GM18951 (cell line): ENCODE measurements around the gene TDO2.

ENCODE experiments used
- POLR2A ChIP-seq: IDR thresholded peaks from 4 replicates; pipeline ENCODE4 v1.6.1; 2011; ENCODE audit warnings: mild to moderate bottlenecking; ENCODE audit not compliant: insufficient read length, insufficient read depth; ENCODE audit errors: extremely low read depth
- in situ Hi-C: fragments of 300-500 bp; cut with MboI; formaldehyde crosslinking; loops from one replicate; pipeline ENCODE4 v1.12.0; 2022; ENCODE audit warnings: low sequenced_read_pairs, mixed read lengths, inconsistent platforms; ENCODE audit not compliant: unreplicated experiment

The TDO2 gene

DNA sequence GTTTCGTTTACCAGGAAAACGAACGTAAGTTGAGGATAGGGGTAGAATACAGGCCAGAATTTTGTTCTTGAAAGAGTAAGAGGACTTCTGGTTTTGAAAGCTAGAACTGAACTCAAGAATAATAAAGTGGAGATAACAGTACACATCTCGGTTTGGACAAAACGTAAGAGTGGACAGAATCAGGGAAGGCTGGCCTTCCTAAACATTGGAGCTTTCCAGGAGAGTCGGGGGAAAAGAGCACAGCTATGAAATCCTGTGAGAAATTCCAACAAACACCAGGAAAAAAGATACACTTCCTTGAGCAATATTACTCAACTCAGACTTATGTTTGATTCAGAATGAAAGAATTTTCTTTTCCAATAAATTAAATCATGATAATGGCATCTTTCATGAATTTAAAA lies 49.0 kb downstream of the TDO2 start:
- in situ Hi-C loops, result loop anchor here (5.0 kb wide), 1 partner anchor 140 kb away; no protein-coding TSS in a partner anchor
- no peak for TF ChIP-seq POLR2A

GRCh38 chr4:155953151-155954117 lies 49.9 kb downstream of the TDO2 start, which contains the start of gene CTSO:
TSS of gene CTSO (minus strand) at chr4:155953866. CDS start at chr4:155953847, 19 bp downstream.
- peak; percentile 92 for TF ChIP-seq POLR2A
- in situ Hi-C loops, result loop anchor here (5.0 kb wide), 1 partner anchor 141 kb away; no protein-coding TSS in a partner anchor

DNA sequence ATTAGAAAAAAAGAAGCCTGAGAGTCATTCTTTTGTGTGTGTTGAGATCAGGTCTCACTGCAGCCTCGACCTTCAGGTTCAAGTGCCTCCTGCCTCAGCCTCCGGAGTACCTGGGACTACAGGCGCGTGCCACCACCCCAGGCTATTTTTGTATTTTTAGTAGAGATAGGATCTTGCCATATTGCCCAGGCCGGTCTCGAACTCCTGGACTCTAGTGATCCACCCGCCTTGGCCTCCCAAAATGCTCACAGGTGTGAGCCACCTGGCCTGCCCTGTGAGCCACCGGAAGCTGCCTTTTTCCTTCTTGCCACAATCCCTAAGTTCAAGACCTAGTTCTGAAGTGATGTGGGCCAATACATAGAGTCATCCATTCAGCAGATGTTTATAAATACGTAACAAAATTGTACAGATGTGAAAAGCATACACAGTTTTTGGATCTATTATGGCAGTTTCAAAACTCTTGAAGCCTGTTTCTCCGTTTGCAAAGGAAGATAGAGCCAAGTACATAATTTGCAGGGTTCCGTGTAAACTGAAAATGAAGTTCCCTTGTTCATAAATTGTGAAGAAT lies 50.7 kb downstream of the TDO2 start:
- no peak for TF ChIP-seq POLR2A
- in situ Hi-C loops, result loop anchor here (5.0 kb wide), 1 partner anchor 142 kb away; no protein-coding TSS in a partner anchor

- in situ Hi-C loops, result loop anchor here (5.0 kb wide), 1 partner anchor 143 kb away; no protein-coding TSS in a partner anchor
- no peak for TF ChIP-seq POLR2A
These were observed 51.4 kb downstream of the TDO2 start for GRCh38 chr4:155954939-155955338.

- TF ChIP-seq POLR2A, result no peak
- in situ Hi-C loops, result no loop called here
These were observed 53.0 kb downstream of the TDO2 start for GRCh38 chr4:155956461-155956860.

DNA sequence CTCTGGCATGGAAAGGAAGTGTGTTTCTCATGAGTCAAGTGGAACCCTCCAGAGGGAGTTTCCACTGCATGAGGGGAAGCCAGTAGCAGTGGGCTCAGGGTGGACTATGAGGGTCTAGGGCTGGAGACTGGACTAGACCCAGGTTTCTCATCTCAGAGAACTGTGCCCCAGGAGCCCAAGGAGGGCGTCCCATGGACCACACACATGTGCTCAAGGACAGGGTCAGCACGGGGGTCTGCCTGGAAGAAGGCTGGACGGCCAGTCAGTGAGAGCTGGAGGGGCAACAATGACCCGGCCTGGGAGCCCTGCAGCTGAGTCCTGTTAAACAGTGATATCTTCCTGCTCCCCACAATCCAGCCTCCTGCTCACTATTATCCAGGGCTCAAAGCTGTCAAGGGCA lies 55.9 kb downstream of the TDO2 start:
- TF ChIP-seq POLR2A, result no peak
- in situ Hi-C loops, result no loop called here

GRCh38 chr4:155960522-155960921 lies 57.0 kb downstream of the TDO2 start:
- no peak for TF ChIP-seq POLR2A
- in situ Hi-C loops, result no loop called here

GRCh38 chr4:155961575-155961974 lies 58.1 kb downstream of the TDO2 start:
- TF ChIP-seq POLR2A, result no peak
- in situ Hi-C loops, result no loop called here

GRCh38 chr4:155962767-155963166 lies 59.3 kb downstream of the TDO2 start:
- TF ChIP-seq POLR2A, result no peak
- in situ Hi-C loops, result no loop called here

DNA sequence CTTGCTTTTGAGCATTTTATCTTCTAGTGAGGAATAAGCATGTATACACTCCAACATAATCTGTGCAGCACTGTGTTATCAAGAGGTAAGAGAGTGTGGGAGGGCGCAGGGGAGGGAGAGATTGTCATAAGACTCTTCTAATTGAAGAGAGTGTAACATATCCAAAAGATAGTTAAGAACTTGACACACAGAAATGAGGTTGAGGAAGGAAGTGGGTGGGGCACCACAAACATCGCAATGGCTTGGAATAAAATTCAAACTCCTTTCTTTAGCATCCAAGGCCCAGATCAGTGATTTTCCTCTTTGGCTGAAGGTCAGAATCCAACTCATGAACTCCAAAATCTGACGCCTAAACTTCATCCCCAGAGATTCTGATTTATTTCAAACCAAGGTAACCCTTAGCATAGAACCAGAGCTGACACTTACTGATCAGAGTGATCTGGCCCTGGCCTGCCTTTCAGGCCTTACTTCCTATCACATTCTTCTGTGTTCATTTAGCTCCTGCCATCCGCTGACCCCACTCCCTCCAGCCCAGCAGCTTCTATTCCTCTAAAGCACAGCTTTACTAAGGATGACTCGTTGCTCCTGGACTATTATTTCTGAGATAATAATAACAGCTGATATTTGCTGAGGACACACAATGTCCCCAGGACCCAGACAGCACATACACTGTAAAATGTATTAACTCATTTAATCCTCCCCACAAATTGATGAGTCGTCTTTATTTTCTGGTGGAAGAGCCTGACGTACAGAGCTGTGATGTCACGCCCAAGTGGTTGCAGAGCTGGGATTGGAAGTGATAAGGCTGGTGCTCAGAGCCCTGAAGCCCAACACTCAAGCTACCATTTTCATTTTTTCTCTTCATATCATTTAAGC lies 60.8 kb downstream of the TDO2 start:
- TF ChIP-seq POLR2A, result no peak
- in situ Hi-C loops, result no loop called here

DNA sequence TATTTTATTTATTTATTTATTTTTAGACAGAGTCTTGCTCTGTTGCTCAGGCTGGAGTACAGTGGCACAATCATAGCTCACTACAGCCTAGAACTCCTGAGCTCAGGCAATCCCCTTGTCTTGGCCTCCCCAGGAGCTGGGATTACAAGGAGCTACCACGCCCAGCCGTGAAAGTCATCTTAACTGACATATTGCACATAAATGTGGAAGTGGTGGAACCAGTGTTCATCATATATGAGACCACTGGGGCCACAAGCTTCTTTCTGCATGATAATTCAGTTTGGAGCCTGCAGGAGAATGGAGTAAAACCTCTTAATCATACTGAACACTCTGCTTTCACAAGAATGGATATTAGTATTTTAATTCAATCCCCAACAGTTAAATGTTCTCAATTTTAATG lies 62.7 kb downstream of the TDO2 start:
- TF ChIP-seq POLR2A, result no peak
- in situ Hi-C loops, result no loop called here

- in situ Hi-C loops, result no loop called here
- TF ChIP-seq POLR2A, result no peak
These were observed 63.4 kb downstream of the TDO2 start for GRCh38 chr4:155966731-155967395.
